GM18951 (cell line): ENCODE results near the gene ZNF536.
"Not testable (repeated sequence)": the region's sequence is repeated elsewhere in the genome, so short reads cannot be mapped to it uniquely, and the experiment has no call there.

Experiments
- POLR2A ChIP-seq: IDR thresholded peaks from 4 replicates; pipeline ENCODE4 v1.6.1; 2011; ENCODE audit warnings: mild to moderate bottlenecking; ENCODE audit not compliant: insufficient read length, insufficient read depth; ENCODE audit errors: extremely low read depth
- in situ Hi-C: fragments of 300-500 bp; cut with MboI; formaldehyde crosslinking; loops from one replicate; pipeline ENCODE4 v1.12.0; 2022; ENCODE audit warnings: low sequenced_read_pairs, mixed read lengths, inconsistent platforms; ENCODE audit not compliant: unreplicated experiment

Gene ZNF536

GRCh38 chr19:30434797-30435594, 62.8 kb downstream of the ZNF536 start:
- TF ChIP-seq POLR2A: no peak
- in situ Hi-C loops: no loop called here

- TF ChIP-seq POLR2A: no peak
- in situ Hi-C loops: no loop called here
These were observed 65.7 kb downstream of the ZNF536 start for GRCh38 chr19:30437869-30438268.

- in situ Hi-C loops: no loop called here
- TF ChIP-seq POLR2A: no peak
These were observed 67.1 kb downstream of the ZNF536 start for GRCh38 chr19:30439310-30439709.

- no peak for TF ChIP-seq POLR2A
- in situ Hi-C loops: no loop called here
These were observed 68.8 kb downstream of the ZNF536 start for GRCh38 chr19:30441011-30441410.

- in situ Hi-C loops: no loop called here
- TF ChIP-seq POLR2A: no peak
These were observed 70.5 kb downstream of the ZNF536 start for GRCh38 chr19:30442674-30443073.

GRCh38 chr19:30443531-30444252, 71.5 kb downstream of the ZNF536 start:
- in situ Hi-C loops: no loop called here
- TF ChIP-seq POLR2A: no peak

GRCh38 chr19:30444253-30444671, 72.1 kb downstream of the ZNF536 start:
- TF ChIP-seq POLR2A: no peak
- in situ Hi-C loops: no loop called here

GRCh38 chr19:30444686-30445232, 72.6 kb downstream of the ZNF536 start:
- in situ Hi-C loops: no loop called here
- TF ChIP-seq POLR2A: no peak

GRCh38 chr19:30445385-30445784, 73.2 kb downstream of the ZNF536 start:
- in situ Hi-C loops: no loop called here
- TF ChIP-seq POLR2A: no peak

GRCh38 chr19:30446120-30446519, 73.9 kb downstream of the ZNF536 start:
- in situ Hi-C loops: not testable (repeated sequence)

- no peak for TF ChIP-seq POLR2A
- in situ Hi-C loops: no loop called here
These were observed 74.8 kb downstream of the ZNF536 start for GRCh38 chr19:30446850-30447552.

GRCh38 chr19:30447553-30447870, 75.3 kb downstream of the ZNF536 start:
- in situ Hi-C loops: no loop called here
- TF ChIP-seq POLR2A: no peak

- TF ChIP-seq POLR2A: no peak
- in situ Hi-C loops: no loop called here
These were observed 76.3 kb downstream of the ZNF536 start for GRCh38 chr19:30448386-30449077.
